H1 (cell line): ENCODE measurements around the gene ORC2.

Experiments used
- CEBPB ChIP-seq: IDR thresholded peaks from 2 replicates; pipeline ENCODE4 v1.6.1; 2012; ENCODE audit warnings: low read depth, low read length
- CTCF ChIP-seq, 3 experiments: IDR thresholded peaks; 1 replicate in 2 of 3; 2 replicates in 1 of 3; pipeline versions ENCODE4 v1.5.1 to v1.6.1; 2011; ENCODE audit warnings: low read length in 3 of 3, mild to moderate bottlenecking in 3 of 3, inconsistent platforms in 2 of 3, low read depth in 1 of 3, moderate library complexity in 1 of 3; ENCODE audit not compliant: insufficient read depth in 1 of 3; ENCODE audit errors: control extremely low read depth in 1 of 3

- TF ChIP-seq CEBPB = no peak
- TF ChIP-seq CTCF (IDR thresholded peaks at IDR 0.05; ENCODE audit: control extremely low read depth in 1 of 3, insufficient read depth in 1 of 3, low read depth in 1 of 3, low read length in 3 of 3) = no peak
Observed at GRCh38 chr2:200871151-200871550, 92.3 kb downstream of the ORC2 start.
